ENCODE data around the gene RRAGD.
"Not testable (repeated sequence)": the region's sequence is repeated elsewhere in the genome, so short reads cannot be mapped to it uniquely, and the experiment has no call there.

RRAGD gene

DNA sequence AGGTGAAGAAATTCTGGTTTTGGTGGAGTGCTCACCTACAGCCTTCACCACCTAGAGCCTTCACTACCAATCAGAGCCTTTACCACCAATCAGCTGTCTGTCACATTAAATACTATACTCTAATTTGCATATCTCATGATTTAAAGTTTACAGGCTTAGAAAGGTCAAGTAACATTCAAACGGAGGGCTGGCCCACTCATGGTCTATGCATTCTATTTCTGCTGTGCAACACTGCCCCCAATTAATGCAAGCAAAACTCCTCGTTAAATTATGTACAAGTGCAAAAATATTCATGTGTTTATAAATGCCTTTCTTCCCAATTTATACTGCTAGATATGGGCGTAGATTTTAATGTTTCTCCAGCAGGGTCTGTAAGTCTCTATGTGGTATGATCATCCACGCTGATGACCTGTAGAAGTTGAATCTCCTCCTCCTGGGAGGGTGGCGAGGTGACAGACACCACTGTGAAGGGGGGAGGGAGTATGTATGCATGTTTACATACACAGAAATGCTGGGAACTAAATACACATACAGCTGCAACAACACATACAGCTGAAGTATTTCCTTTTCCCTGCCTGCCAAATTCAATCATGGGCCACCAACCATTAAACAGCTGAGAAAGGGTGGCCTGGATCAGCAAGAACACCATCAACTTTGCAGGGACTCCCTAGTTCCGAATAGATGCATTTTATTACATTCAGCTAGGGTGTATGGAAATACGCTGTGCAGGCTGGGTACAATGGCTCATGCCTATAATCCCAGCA lies 13.1 kb downstream of the RRAGD start:
- Histone ChIP-seq H3K4me3 (ENCODE audit: insufficient read depth, low read depth, low read length, poor library complexity, severe bottlenecking) (no peak overlapping the region), H3K27ac (ENCODE audit: insufficient read depth, low read length, poor library complexity, severe bottlenecking) (no peak overlapping the region), H3K9me3 (ENCODE audit: control insufficient read depth, low read length) (no peaks in the 10 kb centered on the region), H3K4me1 (ENCODE audit: control insufficient read depth, insufficient read depth, low read length, poor library complexity, severe bottlenecking) (no peaks in the 10 kb centered on the region), H3K27me3 (replicated peaks; ENCODE audit: control insufficient read depth, insufficient read depth, low read length, poor library complexity, severe bottlenecking) (no peaks in the 10 kb centered on the region), H3K36me3 (ENCODE audit: control insufficient read depth, insufficient read depth, low read length) (no peaks in the 10 kb centered on the region)
- no peak for DNase-seq

DNA sequence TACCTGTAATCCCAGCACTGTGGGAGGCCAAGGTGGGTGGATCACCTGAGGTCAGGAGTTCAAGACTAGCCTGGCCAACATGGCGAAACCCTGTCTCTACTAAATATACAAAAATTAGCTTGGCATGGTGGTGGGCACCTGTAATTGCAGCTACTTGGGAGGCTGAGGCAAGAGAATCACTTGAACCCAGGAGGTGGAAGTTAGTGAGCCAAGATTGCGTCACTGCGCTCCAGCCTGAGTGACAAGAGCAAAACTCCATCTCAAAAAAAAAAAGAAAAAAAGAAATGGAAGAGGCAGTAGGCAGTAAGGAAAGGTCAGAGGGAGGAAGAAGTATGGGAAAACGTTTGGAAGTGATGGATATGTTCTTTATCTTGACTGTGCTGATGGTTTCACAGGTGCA lies 14.2 kb downstream of the RRAGD start:
- H3K4me1 ChIP-seq (ENCODE audit: control insufficient read depth, insufficient read depth, low read length, poor library complexity, severe bottlenecking): not testable (repeated sequence)

DNA sequence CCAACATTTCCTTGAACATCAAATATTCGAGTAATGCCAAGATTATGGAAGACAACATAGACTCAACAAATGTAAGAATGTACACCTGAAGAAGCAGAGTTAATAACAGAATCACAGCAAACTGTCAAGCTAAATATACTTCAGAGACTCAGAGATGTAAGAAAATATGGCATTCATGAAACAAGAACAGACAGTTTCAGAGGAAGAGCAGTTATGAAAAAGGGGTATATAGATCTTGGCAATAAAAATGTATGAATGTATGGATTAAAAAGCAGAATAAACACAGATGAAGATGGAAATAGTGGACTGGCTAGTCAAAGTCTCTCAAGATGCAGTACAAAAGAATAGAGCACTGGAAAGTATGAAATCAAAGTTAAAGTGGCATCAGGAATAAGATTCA lies 18.4 kb downstream of the RRAGD start:
- Histone ChIP-seq H3K9me3 (ENCODE audit: control insufficient read depth, low read length) (no peaks in the 10 kb centered on the region), H3K4me1 (ENCODE audit: control insufficient read depth, insufficient read depth, low read length, poor library complexity, severe bottlenecking) (no peaks in the 10 kb centered on the region), H3K4me3 (ENCODE audit: insufficient read depth, low read depth, low read length, poor library complexity, severe bottlenecking) (no peak overlapping the region), H3K27me3 (replicated peaks; ENCODE audit: control insufficient read depth, insufficient read depth, low read length, poor library complexity, severe bottlenecking) (no peaks in the 10 kb centered on the region), H3K36me3 (ENCODE audit: control insufficient read depth, insufficient read depth, low read length) (no peaks in the 10 kb centered on the region), H3K27ac (ENCODE audit: insufficient read depth, low read length, poor library complexity, severe bottlenecking) (no peak overlapping the region)
- no peak for DNase-seq

More for the DNA sequence above, 14.2 kb downstream of the RRAGD start:
- H3K9me3 ChIP-seq (ENCODE audit: control insufficient read depth, low read length); DNase-seq; H3K27ac ChIP-seq (ENCODE audit: insufficient read depth, low read length, poor library complexity, severe bottlenecking); H3K36me3 ChIP-seq (ENCODE audit: control insufficient read depth, insufficient read depth, low read length); H3K27me3 ChIP-seq (replicated peaks; ENCODE audit: control insufficient read depth, insufficient read depth, low read length, poor library complexity, severe bottlenecking); H3K4me3 ChIP-seq (ENCODE audit: insufficient read depth, low read depth, low read length, poor library complexity, severe bottlenecking): not testable (repeated sequence)

DNA sequence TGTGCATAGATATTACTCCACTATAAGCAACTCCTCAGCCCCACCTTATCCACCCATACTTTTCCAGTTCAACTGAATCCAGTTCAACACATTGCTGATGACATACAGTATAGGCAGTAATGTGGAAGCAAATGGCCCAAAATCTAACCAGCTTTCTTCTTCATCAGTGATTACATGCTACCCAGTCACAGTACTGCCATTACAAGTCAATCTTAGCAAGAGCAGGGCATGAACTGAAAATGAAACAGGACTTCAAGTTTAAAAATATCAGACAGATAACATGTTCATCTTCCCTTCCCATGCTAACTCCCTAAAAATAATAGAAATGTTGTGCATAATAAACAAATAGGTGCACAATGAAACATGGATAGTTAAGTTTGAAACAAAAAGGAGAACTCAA lies 19.2 kb downstream of the RRAGD start:
- Histone ChIP-seq H3K27me3 (replicated peaks; ENCODE audit: control insufficient read depth, insufficient read depth, low read length, poor library complexity, severe bottlenecking) (no peaks in the 10 kb centered on the region), H3K9me3 (ENCODE audit: control insufficient read depth, low read length) (no peaks in the 10 kb centered on the region), H3K4me1 (ENCODE audit: control insufficient read depth, insufficient read depth, low read length, poor library complexity, severe bottlenecking) (no peaks in the 10 kb centered on the region), H3K27ac (ENCODE audit: insufficient read depth, low read length, poor library complexity, severe bottlenecking) (no peak overlapping the region), H3K4me3 (ENCODE audit: insufficient read depth, low read depth, low read length, poor library complexity, severe bottlenecking) (no peak overlapping the region), H3K36me3 (ENCODE audit: control insufficient read depth, insufficient read depth, low read length) (no peaks in the 10 kb centered on the region)
- DNase-seq: no peak

DNA sequence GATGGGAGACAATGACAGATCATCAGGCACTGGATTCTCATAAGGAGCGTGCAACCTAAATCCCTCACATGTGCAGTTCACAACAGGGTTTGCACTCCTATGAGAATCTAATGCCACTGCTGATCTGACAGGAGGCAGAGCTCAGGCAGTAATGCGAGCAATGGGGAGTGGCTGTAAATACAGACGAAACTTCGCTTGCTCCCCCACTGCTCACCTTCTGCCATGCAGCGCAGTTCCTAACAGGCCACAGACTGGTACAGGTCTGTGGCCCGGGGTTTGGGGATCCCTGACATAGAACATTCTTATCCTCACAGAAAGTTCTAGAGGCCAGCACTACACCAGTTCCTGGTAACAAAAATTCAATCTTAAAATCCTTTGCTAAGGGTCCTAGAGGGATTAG lies 23.2 kb downstream of the RRAGD start:
- DNase-seq: no peak
- no peak overlapping the region for H3K4me3 ChIP-seq (ENCODE audit: insufficient read depth, low read depth, low read length, poor library complexity, severe bottlenecking)
- no peaks in the 10 kb centered on the region for H3K27me3 ChIP-seq (replicated peaks; ENCODE audit: control insufficient read depth, insufficient read depth, low read length, poor library complexity, severe bottlenecking)
- no peaks in the 10 kb centered on the region for H3K36me3 ChIP-seq (ENCODE audit: control insufficient read depth, insufficient read depth, low read length)
- no peaks in the 10 kb centered on the region for H3K4me1 ChIP-seq (ENCODE audit: control insufficient read depth, insufficient read depth, low read length, poor library complexity, severe bottlenecking)
- H3K9me3 ChIP-seq (ENCODE audit: control insufficient read depth, low read length): no peaks in the 10 kb centered on the region
- H3K27ac ChIP-seq (ENCODE audit: insufficient read depth, low read length, poor library complexity, severe bottlenecking): no peak overlapping the region

DNA sequence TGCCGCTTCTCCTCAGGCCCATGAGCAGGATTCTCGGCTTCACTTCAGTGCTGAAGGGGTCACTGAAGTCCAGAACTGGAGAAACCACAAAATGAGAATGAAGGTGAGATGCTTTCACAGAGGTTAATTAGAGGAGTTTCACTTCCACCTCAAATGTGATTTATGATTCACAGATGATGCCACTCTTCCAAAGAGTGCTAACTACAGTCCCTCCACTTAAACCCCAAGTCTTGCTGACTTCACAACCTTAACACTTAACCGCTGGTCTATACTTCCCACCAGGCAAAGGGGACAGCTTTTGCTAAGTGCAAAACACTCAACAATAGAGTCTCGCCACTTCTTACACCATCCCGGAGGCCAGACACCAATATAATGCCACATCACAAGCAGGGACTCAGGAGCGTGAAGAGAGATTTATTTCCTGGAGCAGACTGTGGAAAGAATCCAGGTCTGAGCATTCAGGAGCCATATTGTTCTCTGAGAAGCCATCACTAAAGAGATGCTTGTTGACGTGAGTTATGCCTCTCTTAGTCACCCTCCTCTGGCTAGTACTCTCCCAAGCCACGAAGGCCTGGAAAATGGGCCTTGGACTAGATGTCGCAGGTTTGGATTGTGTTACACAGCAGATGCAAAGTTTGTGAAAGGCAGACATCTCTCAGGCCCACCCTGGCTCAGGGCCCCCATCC lies 24.4 kb downstream of the RRAGD start:
- no peaks in the 10 kb centered on the region for H3K27me3 ChIP-seq (replicated peaks; ENCODE audit: control insufficient read depth, insufficient read depth, low read length, poor library complexity, severe bottlenecking)
- H3K4me3 ChIP-seq (ENCODE audit: insufficient read depth, low read depth, low read length, poor library complexity, severe bottlenecking): no peak overlapping the region
- H3K4me1 ChIP-seq (ENCODE audit: control insufficient read depth, insufficient read depth, low read length, poor library complexity, severe bottlenecking): no peaks in the 10 kb centered on the region
- no peaks in the 10 kb centered on the region for H3K36me3 ChIP-seq (ENCODE audit: control insufficient read depth, insufficient read depth, low read length)
- H3K9me3 ChIP-seq (ENCODE audit: control insufficient read depth, low read length): no peaks in the 10 kb centered on the region
- no peak overlapping the region for H3K27ac ChIP-seq (ENCODE audit: insufficient read depth, low read length, poor library complexity, severe bottlenecking)
- DNase-seq: no peak

DNA sequence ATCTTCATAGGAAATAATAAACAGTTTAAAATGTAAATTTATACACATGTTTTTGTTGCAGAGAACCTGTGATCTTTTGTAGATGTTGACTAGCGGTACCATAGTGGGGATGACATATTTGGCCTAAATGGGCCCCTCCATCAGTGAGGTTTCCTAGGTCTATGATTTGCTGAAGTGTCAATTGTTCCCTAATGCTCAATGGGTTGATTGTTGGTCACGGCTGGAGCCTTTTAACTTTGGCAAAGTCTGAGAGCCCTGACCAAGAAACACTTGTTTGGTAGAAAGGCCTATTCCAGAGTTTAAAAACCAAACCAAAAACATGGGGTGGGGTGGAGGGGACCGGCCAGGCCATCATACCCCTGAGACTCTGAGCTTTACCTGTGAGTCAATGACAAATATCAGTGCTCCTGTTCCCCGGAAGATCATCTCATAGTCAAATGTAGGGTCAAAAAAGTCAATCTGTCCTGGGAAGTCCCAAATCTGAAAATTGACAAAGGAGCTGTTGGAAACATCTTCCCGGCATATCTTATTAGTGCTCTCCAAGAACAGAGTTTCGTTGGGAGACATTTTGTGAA lies 25.1 kb downstream of the RRAGD start:
- no peak overlapping the region for H3K4me3 ChIP-seq (ENCODE audit: insufficient read depth, low read depth, low read length, poor library complexity, severe bottlenecking)
- no peaks in the 10 kb centered on the region for H3K4me1 ChIP-seq (ENCODE audit: control insufficient read depth, insufficient read depth, low read length, poor library complexity, severe bottlenecking)
- H3K9me3 ChIP-seq (ENCODE audit: control insufficient read depth, low read length): no peaks in the 10 kb centered on the region
- no peak for DNase-seq
- no peak overlapping the region for H3K27ac ChIP-seq (ENCODE audit: insufficient read depth, low read length, poor library complexity, severe bottlenecking)
- H3K36me3 ChIP-seq (ENCODE audit: control insufficient read depth, insufficient read depth, low read length): no peaks in the 10 kb centered on the region
- H3K27me3 ChIP-seq (replicated peaks; ENCODE audit: control insufficient read depth, insufficient read depth, low read length, poor library complexity, severe bottlenecking): no peaks in the 10 kb centered on the region

DNA sequence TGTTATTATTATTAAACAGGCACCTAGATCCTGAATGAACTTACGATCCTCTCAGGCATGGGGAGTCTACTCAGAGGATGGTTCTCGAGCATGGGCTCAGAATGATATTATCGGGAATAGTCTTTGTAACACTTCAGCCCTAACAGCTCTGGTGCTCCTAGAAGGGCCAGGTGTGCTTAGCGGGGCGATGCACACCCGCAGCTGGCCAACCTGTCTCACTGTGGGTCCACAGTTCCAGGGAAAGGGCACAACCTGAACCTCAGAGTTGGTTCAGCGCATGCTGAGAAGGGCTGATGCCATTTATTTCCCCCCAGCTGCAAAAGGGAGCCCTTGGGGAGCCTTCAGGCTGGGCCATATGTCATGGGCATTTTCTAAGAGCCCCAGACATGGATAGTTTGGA lies 26.2 kb downstream of the RRAGD start:
- Histone ChIP-seq H3K4me3 (ENCODE audit: insufficient read depth, low read depth, low read length, poor library complexity, severe bottlenecking) (no peak overlapping the region), H3K36me3 (ENCODE audit: control insufficient read depth, insufficient read depth, low read length) (no peaks in the 10 kb centered on the region), H3K27me3 (replicated peaks; ENCODE audit: control insufficient read depth, insufficient read depth, low read length, poor library complexity, severe bottlenecking) (no peaks in the 10 kb centered on the region), H3K27ac (ENCODE audit: insufficient read depth, low read length, poor library complexity, severe bottlenecking) (no peak overlapping the region), H3K4me1 (ENCODE audit: control insufficient read depth, insufficient read depth, low read length, poor library complexity, severe bottlenecking) (no peaks in the 10 kb centered on the region), H3K9me3 (ENCODE audit: control insufficient read depth, low read length) (no peaks in the 10 kb centered on the region)
- no peak for DNase-seq

DNA sequence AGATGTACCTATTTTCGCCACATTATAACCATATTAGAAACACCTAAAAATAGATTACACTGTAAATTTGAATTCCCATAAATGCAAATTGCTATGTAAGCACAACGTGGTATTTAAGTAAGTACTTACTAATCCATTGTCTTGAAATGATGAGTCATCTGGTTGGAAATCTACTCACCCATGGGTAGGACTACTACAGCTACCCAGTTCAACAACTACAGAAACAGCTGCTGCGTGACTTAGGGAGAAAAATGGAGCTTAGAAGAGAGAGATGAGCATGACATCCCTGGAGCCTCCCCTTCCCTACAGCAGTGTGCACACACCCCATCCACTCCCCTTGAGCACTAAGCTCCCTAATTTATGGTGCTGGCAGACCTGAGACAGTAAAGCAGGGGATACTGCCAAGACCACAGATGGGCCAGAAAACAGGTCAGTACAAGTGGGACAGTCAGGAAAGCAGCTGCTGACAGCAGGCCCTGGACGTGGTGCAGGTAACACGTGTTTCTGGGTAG lies 26.9 kb downstream of the RRAGD start:
- H3K27me3 ChIP-seq (replicated peaks; ENCODE audit: control insufficient read depth, insufficient read depth, low read length, poor library complexity, severe bottlenecking): no peaks in the 10 kb centered on the region
- H3K27ac ChIP-seq (ENCODE audit: insufficient read depth, low read length, poor library complexity, severe bottlenecking): no peak overlapping the region
- no peak overlapping the region for H3K4me3 ChIP-seq (ENCODE audit: insufficient read depth, low read depth, low read length, poor library complexity, severe bottlenecking)
- no peaks in the 10 kb centered on the region for H3K36me3 ChIP-seq (ENCODE audit: control insufficient read depth, insufficient read depth, low read length)
- no peaks in the 10 kb centered on the region for H3K9me3 ChIP-seq (ENCODE audit: control insufficient read depth, low read length)
- no peak for DNase-seq
- no peaks in the 10 kb centered on the region for H3K4me1 ChIP-seq (ENCODE audit: control insufficient read depth, insufficient read depth, low read length, poor library complexity, severe bottlenecking)

DNA sequence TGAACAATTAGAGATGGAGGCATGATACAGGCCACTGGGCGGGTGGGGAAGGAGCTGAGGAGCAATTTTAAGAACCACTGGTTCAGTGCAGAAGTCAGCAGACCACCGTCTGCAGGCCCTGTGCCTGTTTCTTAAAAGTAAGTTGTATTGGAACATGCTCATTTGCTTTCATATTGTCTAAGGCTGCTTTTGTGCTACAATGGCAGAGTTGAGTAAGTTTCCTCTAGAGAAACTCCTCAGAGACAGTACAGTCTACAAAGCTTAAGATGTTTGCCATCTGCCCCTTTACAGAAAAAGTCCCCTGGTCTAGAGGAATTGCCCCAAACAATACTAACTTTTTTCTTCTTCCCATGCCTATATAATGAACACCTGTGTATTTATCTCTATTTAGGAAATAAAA lies 31.0 kb downstream of the RRAGD start:
- Histone ChIP-seq H3K27ac (ENCODE audit: insufficient read depth, low read length, poor library complexity, severe bottlenecking) (no peak overlapping the region), H3K4me1 (ENCODE audit: control insufficient read depth, insufficient read depth, low read length, poor library complexity, severe bottlenecking) (no peaks in the 10 kb centered on the region), H3K27me3 (replicated peaks; ENCODE audit: control insufficient read depth, insufficient read depth, low read length, poor library complexity, severe bottlenecking) (no peaks in the 10 kb centered on the region), H3K36me3 (ENCODE audit: control insufficient read depth, insufficient read depth, low read length) (no peaks in the 10 kb centered on the region), H3K4me3 (ENCODE audit: insufficient read depth, low read depth, low read length, poor library complexity, severe bottlenecking) (no peak overlapping the region), H3K9me3 (ENCODE audit: control insufficient read depth, low read length) (no peaks in the 10 kb centered on the region)
- DNase-seq: no peak
